MG63 (cell line): ENCODE data around the gene FBXL20. TPM values are rescaled to one million over a fixed set of nuclear protein-coding genes. Genes with fewer than 3 reads are reported as not detected.
"Not testable (repeated sequence)": the region's sequence is repeated elsewhere in the genome, so short reads cannot be mapped to it uniquely, and the experiment has no call there.

Source experiments
- DNase-seq: peaks from one replicate; pipeline ENCODE4 v3.0.0-alpha.2; 2020
- H3K27me3 ChIP-seq: fragments of 250-450 bp; sonication (Bioruptor Pico); 2 replicates; pipeline ENCODE4 v1.5.1; 2020; ENCODE audit warnings: mild to moderate bottlenecking, moderate library complexity
- H3K36me3 ChIP-seq: fragments of 250-450 bp; sonication (Bioruptor Pico); 2 replicates; pipeline ENCODE4 v1.5.1; 2020; ENCODE audit warnings: mild to moderate bottlenecking, moderate library complexity
- H3K4me3 ChIP-seq: fragments of 250-450 bp; sonication (Bioruptor Pico); 2 replicates; pipeline ENCODE4 v1.5.1; 2020; ENCODE audit warnings: mild to moderate bottlenecking, moderate library complexity
- H3K9me3 ChIP-seq: fragments of 250-450 bp; sonication (Bioruptor Pico); 2 replicates; pipeline ENCODE4 v1.5.1; 2020; ENCODE audit warnings: mild to moderate bottlenecking, moderate library complexity
- total RNA-seq: library from RNA; depleted of rRNA; stranded (reverse); fragments of >200 nt; shearing (Covaris generic); gene quantifications from 2 replicates; pipeline ENCODE4 v1.2.3, GENCODE V29; 2014; ENCODE audit warnings: low replicate concordance

Gene FBXL20
- total RNA-seq, 1 experiment from 2014 or later = 12.3 TPM

DNA sequence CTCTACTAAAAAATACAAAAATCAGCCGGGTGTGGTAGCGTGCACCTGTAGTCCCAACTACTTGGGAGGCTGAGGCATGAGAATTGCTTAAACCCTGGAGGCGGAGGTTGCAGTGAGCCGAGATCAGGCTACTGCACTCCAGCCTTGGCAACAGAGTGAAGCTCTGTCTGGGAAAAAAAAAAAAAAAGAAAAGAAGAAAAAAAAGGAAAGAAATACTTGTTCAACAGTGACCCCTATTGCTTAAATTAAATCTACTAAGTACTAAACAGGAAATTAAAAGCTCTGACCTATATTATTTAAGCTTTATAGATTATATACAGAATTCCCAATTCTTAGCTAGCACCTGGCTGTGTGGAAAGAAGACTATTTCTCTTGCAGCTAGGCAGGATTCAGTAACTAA, 48.9 kb downstream of the FBXL20 start:
- no peaks in the 10 kb centered on the region for H3K36me3 ChIP-seq
- H3K27me3 ChIP-seq = no peaks in the 10 kb centered on the region
- no peak overlapping the region for H3K4me3 ChIP-seq
- no peak for DNase-seq
- H3K9me3 ChIP-seq = peaks cover 3% of the 10 kb centered on the region; the same call in 1 of the 2 replicates

DNA sequence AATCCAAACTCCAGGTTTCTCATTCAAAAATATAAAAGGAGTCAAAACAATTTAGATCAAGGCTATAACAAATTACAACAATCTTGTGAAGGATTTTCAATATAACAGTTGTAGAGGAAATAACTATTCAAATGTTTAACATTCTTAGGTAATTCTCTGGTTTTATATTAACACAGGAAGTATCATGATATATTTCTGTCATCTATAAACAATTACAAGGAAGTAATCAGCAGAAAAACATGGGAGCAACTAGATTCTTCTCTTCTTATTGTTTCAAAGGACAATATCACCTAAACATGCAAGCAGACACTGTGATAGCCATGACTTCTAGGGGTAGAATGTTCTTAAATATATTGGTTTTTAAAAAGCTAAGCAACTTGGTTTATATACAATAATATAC, 49.9 kb downstream of the FBXL20 start:
- Histone ChIP-seq H3K4me3 (no peak overlapping the region), H3K36me3 (0 out of 2 replicates have a peak, but pooled peaks cover 4% of the 10 kb centered on the region), H3K27me3 (no peaks in the 10 kb centered on the region), H3K9me3 (peaks cover 3% of the 10 kb centered on the region; the same call in 1 of the 2 replicates)
- DNase-seq = no peak

GRCh38 chr17:39349246-39349645, 52.2 kb downstream of the FBXL20 start:
- H3K9me3 ChIP-seq = peaks cover 3% of the 10 kb centered on the region; the same call in 1 of the 2 replicates
- no peaks in the 10 kb centered on the region for H3K27me3 ChIP-seq
- no peak overlapping the region for H3K4me3 ChIP-seq
- H3K36me3 ChIP-seq = 0 out of 2 replicates have a peak, but pooled peaks cover 4% of the 10 kb centered on the region
- no peak for DNase-seq

DNA sequence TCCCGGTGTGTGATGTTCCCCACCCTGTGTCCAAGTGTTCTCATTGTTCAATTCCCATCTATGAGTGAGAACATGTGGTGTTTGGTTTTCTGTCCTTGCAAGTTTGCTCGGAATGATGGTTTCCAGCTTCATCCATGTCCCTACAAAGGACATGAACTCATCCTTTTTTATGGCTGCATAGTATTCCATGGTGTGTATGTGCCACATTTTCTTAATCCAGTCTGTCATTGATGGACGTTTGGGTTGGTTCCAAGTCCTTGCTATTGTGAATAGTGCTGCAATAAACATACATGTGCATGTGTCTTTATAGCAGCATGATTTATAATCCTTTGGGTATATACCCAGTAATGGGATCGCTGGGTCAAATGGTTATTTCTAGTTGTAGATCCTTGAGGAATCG, 54.6 kb downstream of the FBXL20 start:
- H3K36me3 ChIP-seq, DNase-seq, H3K9me3 ChIP-seq, H3K4me3 ChIP-seq, H3K27me3 ChIP-seq: not testable (repeated sequence)

DNA sequence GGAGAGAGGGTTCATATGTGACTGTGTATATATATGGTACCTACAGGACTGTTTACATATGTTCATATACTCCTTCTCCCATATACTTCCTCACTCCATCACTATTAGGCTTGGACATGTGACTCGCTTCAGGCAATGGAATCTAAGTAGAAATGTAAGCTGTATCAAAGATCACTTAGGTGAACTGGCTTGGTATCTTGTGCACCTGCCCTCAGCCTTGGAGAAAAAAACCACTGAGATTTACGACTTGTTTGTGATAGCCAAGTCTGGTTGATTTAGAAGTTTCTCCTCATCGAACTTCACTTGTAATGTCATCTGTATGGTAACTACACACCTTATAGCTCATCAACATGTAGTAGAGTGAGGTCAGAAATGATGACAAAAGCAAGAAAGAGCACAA, 59.9 kb downstream of the FBXL20 start:
- Histone ChIP-seq H3K27me3 (no peaks in the 10 kb centered on the region), H3K36me3 (peaks cover 3% of the 10 kb centered on the region), H3K9me3 (no peaks in the 10 kb centered on the region), H3K4me3 (no peak overlapping the region)
- no peak for DNase-seq

DNA sequence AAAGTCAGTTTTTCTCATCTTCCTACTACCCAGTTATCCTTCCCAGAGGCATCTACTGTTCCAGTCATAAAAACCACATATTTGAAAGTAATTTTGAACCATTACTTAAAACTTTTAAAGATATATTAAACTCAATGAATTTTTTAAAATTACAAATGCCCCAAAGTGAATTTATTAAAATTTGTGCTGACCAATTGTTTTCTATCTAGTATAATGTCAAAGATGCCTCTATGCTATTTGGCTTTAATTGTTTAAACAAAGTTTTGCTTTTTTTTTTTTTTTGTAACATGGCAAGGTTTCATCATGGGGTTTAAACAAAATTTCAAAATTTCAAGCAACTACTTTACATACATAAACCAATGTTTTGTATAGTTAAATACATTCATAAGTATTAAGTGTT, 60.7 kb downstream of the FBXL20 start:
- no peak for DNase-seq
- Histone ChIP-seq H3K9me3 (no peaks in the 10 kb centered on the region), H3K36me3 (peaks cover 3% of the 10 kb centered on the region), H3K27me3 (no peaks in the 10 kb centered on the region), H3K4me3 (no peak overlapping the region)

DNA sequence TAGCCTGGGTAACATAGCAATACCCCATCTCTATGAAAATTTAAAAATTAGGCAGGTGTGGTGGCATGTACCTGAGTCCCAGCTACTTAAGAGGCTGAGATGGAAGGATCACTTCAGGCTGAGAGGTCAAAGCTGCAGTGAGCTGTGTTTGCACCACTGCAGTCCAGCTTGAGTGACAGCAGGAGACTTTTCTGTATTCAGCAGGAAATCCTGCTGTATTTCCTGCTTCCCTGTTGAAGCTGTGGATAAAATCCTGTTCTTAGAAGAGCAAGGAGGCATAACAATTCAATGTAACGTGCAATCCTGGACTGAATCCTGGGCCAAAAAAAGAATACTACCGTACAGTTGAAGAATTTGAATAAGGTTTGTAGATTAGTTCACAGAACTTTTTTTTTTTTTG, 62.2 kb downstream of the FBXL20 start:
- Histone ChIP-seq H3K36me3 (peaks cover 3% of the 10 kb centered on the region), H3K4me3 (no peak overlapping the region), H3K27me3 (no peaks in the 10 kb centered on the region), H3K9me3 (no peaks in the 10 kb centered on the region)
- no peak for DNase-seq

DNA sequence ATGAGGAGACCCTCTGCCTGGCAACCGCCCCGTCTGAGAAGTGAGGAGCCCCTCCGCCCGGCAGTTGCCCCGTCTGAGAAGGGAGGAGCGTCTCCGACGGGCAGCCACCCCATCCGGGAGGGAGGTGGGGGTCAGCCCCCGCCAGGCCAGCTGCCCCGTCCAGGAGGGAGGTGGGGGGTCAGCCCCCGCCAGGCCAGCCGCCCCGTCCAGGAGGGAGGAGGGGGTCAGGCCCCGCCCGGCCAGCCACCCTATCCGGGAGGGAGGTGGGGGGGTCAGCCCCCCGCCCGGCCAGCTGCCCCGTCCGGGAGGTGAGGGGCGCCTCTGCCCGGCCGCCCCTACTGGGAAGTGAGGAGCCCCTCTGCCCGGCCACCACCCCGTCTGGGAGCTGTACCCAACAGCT, 63.8 kb downstream of the FBXL20 start:
- not testable (repeated sequence) for H3K27me3 ChIP-seq, DNase-seq, H3K9me3 ChIP-seq, H3K36me3 ChIP-seq, H3K4me3 ChIP-seq

- Histone ChIP-seq H3K36me3 (peaks cover 3% of the 10 kb centered on the region), H3K9me3 (no peaks in the 10 kb centered on the region), H3K4me3 (no peak overlapping the region), H3K27me3 (no peaks in the 10 kb centered on the region)
- DNase-seq = no peak
Measured at GRCh38 chr17:39335704-39336223, 65.7 kb downstream of the FBXL20 start.

- H3K27me3 ChIP-seq, H3K36me3 ChIP-seq, H3K4me3 ChIP-seq, DNase-seq, H3K9me3 ChIP-seq: not testable (repeated sequence)
Measured at GRCh38 chr17:39334008-39334744, 67.2 kb downstream of the FBXL20 start.

DNA sequence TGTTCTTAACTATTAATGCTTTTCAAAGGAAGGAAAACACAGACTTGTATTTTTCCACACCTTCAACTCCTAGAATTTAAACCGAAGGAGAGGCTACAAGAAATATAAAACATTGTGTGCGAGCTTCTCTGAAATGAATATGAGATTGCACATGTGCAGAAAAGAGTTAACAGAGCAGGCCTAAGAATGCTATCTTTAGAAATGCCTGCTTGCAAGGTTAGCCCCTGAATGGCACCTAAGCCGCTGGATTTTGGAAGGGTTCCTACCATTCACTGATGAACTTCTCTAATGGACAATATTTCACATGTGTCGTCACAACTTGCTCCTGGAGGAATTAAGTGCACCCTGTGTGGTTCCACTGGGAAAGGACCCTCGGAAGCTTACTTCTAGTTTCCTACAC, 69.3 kb downstream of the FBXL20 start:
- H3K27me3 ChIP-seq = no peaks in the 10 kb centered on the region
- no peaks in the 10 kb centered on the region for H3K9me3 ChIP-seq
- no peak overlapping the region for H3K4me3 ChIP-seq
- DNase-seq = no peak
- H3K36me3 ChIP-seq = no peaks in the 10 kb centered on the region

GRCh38 chr17:39328815-39329214, 72.6 kb downstream of the FBXL20 start:
- DNase-seq = peak; percentile 12
- Histone ChIP-seq H3K9me3 (no peaks in the 10 kb centered on the region), H3K4me3 (no peak overlapping the region), H3K36me3 (no peaks in the 10 kb centered on the region), H3K27me3 (no peaks in the 10 kb centered on the region)

GRCh38 chr17:39327109-39327508, 74.3 kb downstream of the FBXL20 start:
- Histone ChIP-seq H3K36me3 (no peaks in the 10 kb centered on the region), H3K4me3 (no peak overlapping the region), H3K27me3 (no peaks in the 10 kb centered on the region), H3K9me3 (no peaks in the 10 kb centered on the region)
- DNase-seq = no peak

DNA sequence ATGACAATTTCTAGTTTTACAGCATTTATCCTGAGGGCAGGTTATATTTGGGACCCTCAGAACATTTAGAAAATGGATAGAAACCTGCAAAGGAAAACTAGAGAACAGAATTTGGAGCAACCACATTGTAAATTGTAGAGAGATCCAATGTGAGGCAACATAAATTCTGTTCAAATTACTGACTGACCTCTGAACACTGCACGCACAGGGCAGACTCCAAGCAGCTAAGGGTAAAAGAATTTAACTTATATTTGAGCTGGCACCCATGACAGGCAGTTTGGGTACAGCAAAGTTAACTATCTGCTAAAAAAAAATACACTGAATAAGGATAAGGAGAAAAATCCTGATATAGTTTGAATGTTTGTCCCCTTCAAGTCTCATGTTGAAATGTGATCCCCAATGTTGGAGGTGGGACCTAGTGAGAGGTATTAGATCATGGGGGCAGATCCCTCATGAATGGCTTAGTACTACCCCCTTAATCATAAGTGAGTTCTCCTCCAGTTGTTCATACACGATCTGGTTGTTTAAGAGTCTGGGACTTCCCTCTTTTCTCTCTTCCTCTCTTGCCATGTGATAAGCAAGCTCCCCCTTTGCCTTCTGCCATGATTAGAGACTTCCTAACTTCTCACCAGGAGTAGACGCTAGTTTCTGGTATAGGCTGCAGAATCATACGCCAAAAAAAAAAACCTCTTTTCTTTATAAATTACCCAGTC, 75.7 kb downstream of the FBXL20 start:
- H3K9me3 ChIP-seq = no peaks in the 10 kb centered on the region; the same call in 1 of the 2 replicates
- no peaks in the 10 kb centered on the region for H3K36me3 ChIP-seq
- no peaks in the 10 kb centered on the region for H3K27me3 ChIP-seq
- no peak for DNase-seq
- H3K4me3 ChIP-seq = no peak overlapping the region

- Histone ChIP-seq H3K9me3 (no peaks in the 10 kb centered on the region; the same call in 1 of the 2 replicates), H3K4me3 (no peak overlapping the region), H3K27me3 (no peaks in the 10 kb centered on the region), H3K36me3 (no peaks in the 10 kb centered on the region)
- DNase-seq = no peak
Measured at GRCh38 chr17:39318636-39319035, 82.8 kb downstream of the FBXL20 start.

- DNase-seq = no peak
- H3K4me3 ChIP-seq = no peak overlapping the region
- H3K27me3 ChIP-seq = no peaks in the 10 kb centered on the region
- no peaks in the 10 kb centered on the region; the same call in 1 of the 2 replicates for H3K36me3 ChIP-seq
- H3K9me3 ChIP-seq = no peaks in the 10 kb centered on the region
Measured at GRCh38 chr17:39306509-39307212, 94.8 kb downstream of the FBXL20 start.

DNA sequence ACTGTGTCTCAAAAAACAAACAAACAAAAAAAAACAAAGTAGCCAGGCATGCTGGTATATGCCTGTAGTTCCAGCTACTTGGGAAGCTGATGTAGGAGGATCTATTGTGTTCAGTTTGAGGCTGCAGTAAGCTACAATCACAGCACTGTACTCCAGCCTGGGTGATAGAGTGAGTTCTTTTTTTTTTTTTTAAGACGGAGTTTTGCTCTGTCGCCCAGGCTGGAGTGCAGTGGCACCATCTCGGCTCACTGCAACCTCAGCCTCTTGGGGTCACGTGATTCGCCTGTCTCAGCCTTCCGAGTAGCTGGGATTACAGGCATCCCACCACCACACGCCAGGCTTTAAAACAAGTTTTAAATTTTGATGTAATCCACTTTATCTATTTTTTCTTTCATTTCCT, 95.4 kb downstream of the FBXL20 start:
- H3K4me3 ChIP-seq = no peak overlapping the region
- H3K27me3 ChIP-seq = no peaks in the 10 kb centered on the region
- H3K9me3 ChIP-seq = no peaks in the 10 kb centered on the region
- DNase-seq = no peak
- no peaks in the 10 kb centered on the region; the same call in 1 of the 2 replicates for H3K36me3 ChIP-seq
